Stimulated activated CD4-positive, alpha-beta T cell treated with anti-CD3 and anti-CD28 coated beads, Interleukin-12 subunit alpha, Interleukin-12 subunit beta, amount 100 ng/mL, for 48 hours (primary cell): Measurements from ENCODE around the gene TPRN.

ENCODE experiments used
- DNase-seq, 3 donors: peaks; one replicate each; pipeline ENCODE4 v3.0.0-alpha.2; 2020; ENCODE audit warnings: low read depth in 2 of 3, low spot score in 1 of 3

Gene TPRN

DNA sequence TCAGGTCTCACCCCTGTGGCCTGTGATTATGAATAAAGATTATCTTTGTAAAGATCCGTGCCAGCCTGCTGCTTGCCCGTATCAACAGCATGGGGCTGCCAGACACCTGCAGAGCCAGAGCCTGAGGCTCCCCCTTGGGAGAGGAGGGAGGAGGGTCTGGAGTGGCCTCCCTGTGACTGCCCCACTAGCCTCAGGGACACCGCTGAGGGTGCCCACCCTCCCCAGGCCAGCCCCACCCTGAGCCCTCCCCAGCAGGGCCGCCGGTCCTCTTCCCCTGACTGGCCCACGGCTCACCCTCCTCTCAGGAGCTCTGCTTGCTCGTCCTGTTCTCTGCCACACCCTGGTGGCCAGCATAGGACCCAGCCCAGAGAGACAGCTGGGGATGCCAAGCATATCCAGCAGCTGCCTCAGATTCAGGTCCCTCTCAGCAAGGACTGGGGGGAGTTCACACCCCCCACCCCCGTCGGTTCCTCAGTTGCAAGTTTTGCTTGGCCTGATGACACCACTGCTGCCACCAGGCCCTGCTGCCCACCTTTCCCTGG is 10.2 kb downstream of the TPRN start:
- no peak for DNase-seq

DNA sequence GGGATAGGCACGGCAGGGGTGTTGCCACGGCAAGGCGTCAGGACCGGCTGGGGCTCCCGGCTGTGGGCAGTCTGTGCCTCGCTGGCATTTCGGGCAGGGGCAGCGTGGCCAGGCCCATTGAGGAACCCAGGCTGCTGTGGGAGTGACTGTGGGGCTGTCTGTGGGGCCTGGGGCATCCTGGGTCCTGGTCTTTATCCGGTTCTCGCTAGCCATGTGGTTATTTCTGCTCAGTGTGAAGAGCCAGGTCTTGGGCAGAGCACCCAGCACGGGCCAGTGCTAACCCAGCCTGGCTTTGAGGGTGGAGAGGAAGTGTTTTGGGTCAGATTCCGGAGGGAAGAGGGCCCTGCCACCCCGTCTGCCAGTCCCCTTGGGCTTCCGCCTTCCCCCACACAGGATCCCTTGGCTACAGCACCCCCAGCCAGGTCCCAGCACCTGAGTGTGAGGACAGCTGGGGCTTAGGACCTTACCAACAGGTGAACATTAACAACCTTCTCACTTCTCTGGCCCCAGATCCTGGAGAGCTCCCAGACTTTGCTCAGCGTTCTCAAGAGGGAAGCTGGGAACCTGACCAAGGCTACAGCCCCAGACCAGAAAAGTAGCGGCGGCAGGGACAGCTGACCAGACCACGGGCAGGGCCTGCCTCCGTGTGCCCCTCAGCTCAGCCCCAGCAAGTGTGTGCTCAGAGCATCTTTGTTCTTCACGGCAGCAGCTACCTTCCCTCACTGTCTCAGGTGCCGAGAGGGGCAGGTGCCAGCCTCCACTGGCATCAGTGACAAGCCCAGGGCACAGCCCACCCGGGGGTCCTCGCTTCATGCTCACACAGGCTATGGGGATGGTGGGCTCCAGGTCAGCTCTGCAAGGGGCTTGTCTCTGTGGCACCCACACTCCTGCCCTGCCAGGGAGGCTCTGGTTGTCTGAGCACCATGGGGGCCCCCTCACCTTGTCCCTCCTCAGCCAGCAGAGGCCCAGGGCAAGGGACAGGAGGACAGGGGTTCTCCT is 10.9 kb downstream of the TPRN start:
- DNase-seq = no peak

DNA sequence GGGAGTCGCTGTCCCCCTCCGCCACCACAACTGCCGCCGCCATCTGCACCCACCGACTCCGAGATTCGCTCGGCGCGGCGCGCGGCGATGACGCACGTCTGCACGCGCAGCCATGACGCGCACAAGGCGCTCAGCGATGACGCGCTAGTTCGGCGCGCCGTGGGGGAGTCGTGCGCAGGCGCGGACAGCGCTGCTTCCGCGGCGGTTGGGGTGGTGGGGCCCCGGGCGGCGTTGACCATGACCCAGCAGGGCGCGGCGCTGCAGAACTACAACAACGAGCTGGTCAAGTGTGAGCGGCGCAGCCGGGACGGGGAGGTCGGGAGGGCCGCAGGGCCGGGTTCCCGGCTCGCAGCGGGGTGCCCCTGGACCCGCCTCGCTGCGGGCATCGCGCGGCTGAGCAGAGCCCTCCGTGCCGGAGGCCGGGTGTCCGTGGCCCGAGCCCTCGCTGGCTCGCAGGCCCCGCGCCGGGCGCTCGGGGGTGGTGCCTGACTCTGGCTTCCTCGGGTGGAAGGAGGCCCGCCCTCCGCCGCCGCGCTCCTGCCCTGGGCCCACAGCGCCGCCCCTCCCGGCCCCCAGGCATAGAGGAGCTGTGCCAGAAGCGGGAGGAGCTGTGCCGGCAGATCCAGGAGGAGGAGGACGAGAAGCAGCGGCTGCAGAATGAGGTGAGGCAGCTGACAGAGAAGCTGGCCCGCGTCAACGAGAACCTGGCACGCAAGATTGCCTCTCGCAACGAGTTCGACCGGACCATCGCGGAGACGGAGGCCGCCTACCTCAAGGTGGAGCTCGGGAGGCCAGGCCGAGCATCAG is 11.8 kb downstream of the TPRN start, which contains the start of the genes ANAPC2 and SSNA1:
ANAPC2 (minus strand) TSS at position 71 of the 807 bp plus-strand sequence; CDS start at position 43, 28 bp downstream.
SSNA1 (plus strand) TSS at position 187 of the 807 bp plus-strand sequence; CDS start at position 238, 51 bp downstream.
- peak; percentile 84 to 89 (median 89) for DNase-seq

DNA sequence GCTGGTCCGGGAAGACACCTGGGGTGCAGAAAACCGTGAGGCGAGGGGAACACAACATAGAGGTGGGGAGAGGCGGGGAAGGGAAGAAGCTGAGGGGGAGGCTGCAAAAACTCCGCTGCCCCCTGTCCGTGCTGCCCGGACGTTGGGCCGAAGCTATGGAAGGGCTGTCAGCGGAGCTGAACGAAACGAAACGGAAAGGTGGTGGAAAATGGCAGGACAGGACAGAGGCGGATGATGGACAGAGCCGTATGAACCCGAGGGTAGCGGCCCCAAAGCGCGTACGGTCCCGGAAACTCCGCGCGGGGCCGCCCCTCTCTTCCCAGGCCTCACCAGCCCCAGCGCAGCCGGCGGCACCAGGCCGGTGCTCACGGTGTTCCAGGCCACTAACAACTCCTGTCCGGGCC is 12.5 kb downstream of the TPRN start:
- no peak for DNase-seq

DNA sequence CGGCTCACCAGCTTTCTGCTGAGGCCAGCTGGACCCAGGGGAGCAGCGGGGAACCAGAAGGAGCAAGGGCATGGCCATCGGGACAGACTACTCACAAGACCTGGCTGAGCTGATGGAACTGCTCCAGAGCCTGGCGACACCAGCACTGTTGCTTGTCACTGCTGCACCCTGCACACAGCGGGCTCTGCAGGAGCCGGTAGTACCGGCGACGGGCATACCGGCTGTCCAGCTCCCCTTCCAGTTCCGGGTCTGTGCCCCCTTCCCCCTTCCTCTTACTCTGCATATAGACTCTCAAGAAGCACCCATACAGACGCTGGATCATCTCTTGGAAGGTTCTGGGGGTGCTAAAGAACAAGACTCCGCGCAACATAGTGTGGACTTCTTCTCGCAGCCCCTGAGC is 13.2 kb downstream of the TPRN start:
- no peak for DNase-seq

DNA sequence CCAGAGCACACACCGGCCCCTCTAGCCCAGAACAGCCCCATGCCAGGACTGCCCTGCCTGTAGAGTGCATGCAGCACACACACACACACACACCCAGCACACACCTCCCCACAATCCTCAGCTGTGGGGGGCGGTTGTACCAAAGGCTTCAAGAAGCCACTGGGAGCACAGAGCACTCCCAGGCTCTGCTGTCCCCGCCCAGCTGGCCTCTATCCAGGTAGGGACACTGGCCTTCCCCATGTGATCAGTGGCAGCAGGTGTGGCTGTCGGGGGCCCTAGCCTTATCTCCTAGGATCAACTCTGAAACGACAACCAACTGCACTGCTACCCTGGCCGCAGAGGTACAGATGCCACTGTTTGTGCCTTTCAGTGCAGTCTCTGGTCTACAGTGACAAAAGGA is 14.2 kb downstream of the TPRN start:
- no peak for DNase-seq

DNA sequence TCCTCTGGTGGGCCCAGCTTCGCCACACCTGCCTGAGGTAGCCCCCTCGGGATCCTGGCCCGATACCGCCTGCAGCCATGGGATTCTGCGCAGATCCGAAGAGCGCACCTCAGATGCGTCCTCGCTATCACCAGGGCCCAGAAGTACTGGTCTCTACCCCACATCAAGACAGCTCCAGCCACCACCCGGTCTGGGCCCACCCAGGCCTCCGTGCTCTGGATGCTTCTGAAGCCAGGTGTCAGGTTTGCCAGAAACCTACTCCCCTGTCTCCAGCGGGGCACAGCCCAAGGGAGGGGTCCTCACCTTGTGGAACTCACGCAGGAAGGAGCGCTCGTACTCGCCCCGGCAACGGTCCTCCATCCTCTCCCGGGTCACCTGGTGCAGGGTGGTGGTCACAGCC is 14.6 kb downstream of the TPRN start:
- DNase-seq = no peak

DNA sequence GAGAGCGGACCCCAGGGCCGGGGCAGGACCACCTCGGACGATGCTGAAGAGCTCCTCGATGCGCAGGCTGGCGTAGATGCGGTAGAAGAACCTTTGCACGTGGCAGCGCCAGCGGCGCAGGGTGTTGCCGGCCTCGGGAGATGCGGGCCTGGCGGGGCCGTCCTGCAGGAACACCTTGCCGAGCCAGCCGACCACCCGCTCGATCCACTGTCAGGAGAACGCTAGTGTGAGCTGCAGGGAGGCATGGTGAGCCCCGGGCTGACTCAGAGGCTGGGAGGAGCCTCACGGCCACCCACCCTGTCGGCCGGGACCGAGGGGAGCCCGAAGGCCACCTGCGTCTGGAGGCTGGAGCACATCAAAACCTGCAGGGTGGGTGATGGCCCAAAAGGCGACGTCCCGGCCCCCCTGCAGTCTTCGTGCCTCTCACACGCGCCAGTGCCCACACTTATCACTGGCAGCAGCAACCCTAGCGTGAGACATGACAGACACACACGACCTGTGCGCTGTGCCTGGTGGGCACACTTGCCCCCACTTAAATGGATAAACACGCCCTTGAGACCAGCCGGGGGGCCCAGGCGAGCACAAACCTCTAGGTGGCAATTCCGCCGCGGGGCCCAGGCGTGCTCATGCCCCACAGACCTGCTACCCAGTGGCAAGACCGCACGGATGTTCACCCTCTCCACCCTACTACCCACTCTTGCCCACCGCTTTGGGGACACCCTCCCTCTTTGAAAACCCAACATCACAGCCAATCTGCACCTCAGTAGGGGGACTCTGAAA is 15.5 kb downstream of the TPRN start:
- DNase-seq = no peak

DNA sequence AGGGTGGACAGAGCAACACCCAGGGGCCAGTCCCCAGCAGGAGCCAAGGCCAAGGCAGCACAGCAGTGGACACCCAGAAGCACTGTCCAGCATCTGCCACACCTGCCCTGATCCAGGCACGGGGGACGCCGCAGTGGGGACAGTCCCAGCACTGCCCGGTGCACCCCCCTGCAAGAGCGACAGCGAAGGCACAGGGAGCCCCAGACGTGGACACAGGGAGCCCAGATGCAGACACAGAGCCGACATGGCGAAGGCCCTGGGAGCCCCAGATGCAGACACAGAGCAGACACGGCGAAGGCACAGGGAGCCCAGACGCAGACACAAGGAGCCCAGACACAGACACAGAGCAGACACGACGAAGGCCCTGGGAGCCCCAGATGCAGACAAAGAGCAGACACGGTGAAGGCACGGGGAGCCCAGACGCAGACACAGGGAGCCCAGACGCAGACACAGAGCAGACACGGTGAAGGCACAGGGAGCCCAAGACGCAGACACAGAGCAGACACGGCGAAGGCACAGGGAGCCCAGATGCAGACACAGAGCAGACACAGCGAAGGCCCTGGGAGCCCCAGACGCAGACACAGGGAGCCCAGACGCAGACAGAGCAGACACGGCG is 16.5 kb downstream of the TPRN start:
- DNase-seq = no peak

DNA sequence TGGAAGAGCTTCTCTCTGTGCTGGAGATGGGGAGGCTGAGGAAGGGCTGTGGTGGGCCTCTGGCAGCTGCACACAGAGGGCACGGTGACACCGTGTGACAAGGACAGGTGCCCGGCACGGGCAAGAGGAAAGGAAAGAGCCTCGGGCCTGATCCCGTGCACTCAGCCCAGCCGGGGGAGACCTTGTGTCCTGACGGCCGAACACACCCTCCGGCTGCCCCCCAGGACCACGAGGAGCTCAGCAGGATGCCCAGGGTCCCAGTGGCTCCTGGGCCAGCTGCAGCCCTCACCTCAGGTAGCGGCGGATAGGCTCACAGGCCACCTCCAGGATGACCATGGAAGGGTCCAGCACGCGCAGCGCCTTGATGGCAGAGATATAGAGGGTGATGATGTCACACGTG is 17.7 kb downstream of the TPRN start:
- DNase-seq = no peak

DNA sequence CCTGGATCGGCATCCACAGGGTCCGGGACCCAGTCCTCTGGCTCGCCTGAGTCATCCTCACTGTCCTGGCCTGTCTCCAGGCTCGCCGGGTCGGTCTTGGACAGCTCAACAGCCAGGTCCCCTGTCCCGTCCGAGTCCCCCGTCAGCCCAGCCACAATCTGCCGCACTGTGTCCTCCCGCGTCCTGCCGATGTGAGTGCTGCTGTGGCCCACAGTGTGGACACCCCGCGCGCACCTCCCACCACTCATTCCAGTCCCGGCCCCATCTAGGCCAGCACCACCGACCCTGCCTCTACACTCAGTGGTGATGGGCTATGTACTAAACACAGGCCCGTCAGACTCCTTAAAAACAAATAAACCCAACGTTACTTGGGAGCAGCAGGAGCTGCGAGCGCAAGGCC is 18.9 kb downstream of the TPRN start:
- no peak for DNase-seq

DNA sequence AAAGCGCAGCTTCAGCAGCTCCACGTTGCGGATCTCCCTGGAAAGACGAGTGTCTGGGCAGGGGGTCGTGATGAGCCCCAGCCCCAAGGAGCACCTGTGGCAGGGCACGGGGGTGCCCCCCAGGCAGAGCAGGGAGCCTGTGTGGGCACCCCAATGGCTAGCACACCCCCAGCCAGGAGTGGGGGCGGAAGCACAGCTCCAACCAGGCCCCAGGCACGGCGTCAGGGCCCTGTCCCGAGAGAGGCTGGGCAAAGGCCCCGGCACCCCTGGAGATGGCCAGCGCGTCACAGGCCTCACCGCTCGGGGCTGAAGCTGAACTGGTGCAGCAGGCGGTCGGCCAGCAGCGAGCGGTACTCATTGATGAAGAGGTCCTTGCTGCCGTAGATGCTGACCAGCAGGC is 20.1 kb downstream of the TPRN start:
- no peak for DNase-seq

DNA sequence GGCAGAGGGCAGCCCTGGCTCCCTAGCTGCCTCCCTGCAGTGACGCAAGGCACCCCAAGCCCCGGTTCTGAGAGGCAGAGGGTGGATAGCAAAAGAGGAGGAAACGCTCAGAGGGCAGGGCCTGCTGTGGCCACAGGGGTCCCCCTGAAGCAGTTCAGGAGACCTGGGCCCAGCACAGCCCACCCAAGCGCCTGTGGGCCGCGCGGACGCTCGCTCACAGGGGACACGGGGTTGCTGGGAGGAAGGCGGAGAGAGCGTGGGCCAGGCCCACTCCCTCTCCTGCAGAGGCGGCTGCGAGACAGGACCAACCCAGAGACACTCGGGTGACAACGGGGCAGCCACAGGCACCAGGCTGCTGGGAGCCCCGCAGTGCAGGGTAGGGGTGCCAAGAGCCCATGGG is 20.8 kb downstream of the TPRN start:
- DNase-seq = no peak

DNA sequence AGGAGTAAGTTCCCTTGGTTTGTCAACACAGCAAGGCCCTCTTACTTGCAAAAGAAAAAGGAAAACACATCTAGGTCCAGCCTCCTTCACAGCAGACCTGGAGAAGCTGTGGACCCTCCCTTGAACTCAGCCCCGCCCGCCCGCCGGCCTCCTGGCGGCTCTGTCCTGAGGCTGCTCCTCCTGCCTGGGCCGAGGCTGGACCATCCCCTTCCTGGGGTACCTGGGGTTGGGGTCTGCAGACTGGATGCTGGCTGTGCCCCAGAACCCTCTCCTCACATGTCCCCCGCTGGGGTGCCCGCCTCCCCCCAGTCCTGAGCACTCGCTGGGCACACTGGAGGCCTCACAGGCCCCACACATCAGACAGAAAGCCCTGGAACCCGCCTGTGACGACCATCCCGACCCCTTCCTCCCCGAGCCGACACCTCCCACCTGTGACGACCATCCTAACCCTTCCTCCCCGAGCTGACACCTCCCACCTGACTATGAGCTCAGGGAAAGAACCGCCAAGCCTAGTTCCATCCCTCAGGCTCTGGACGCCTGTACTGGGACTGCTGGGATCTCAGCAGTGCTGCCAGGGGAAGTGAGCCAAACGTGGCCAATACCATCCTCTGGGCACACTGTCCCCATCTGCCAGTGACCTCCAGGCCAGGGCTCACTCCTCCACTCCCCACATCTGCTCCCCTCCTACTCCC is 21.5 kb downstream of the TPRN start:
- DNase-seq = no peak

DNA sequence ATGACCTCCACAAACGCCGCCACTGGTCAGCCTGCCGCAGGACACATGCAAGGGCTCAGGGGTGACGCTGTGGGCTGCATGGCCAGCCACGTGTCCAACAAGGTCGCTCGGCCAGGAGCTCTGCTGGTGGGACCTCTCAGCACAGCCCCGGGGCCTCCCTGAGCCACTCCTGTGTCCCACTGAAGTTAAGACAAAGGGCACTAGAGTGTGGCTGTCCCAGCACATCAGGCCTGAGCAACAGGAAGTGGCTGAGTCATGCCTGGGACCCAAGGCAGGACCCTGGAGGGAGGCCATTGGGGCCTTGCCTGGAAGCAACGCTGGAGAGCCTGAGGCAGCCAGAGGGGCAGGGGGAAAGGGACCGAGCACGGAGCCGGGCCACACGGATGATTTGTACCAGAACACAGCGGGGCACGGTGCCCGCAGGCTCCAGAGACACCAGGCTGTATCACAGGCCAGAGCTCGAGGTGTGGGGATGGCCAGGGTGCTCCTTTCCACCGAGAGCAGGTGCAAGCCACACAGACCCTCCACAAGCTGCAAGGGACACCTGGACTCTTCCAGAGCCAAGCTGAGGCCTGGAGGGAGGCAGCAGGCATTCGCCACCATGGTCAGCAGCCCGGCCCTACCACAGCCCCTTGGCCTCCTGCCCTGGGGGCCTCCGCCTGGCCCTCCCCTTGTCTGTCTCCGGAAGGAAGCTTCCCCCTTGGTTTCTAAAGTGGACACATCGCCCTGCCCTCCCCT is 22.2 kb downstream of the TPRN start:
- no peak for DNase-seq

DNA sequence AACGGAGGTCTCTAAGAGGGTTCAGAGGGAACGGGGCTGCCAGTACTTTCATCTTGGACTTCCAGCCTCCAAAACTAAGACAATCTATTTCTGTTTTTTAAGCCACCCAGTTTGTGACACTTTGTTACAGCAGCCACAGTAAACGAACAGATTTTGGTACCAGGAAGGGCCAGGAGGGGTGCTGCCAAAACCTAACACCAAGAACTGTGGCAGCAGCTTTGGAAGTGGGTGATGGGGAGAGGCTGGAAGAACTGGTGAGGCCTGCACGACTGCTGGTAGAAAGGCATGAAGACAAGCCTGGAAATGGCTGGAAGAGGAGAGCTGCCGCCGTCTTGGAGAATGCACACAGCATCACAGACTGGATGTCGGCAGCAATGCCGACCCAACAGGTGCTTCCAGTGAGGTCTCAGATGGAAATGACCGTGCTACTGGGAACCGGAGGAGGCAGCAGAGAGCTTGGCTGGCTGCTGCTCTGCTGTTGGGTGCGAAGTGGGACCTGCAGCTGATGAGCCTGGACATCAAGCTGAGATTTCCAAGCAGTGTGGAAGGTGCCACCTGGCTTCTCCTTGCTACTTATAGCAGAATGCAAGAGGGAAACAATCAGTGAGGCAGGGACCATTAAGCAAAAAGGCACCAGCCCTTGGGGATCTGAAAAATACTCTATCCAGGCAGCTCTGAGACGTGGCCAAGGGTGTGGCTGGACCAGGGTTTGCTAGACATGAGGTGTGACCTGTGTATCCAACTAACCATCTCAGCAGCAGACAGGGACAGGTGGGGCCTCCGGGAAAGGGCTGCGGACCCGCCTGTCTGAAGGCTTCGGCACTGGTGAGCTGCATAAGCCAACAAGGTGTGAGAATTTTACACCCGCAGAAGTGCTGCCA is 24.0 kb downstream of the TPRN start:
- no peak for DNase-seq

DNA sequence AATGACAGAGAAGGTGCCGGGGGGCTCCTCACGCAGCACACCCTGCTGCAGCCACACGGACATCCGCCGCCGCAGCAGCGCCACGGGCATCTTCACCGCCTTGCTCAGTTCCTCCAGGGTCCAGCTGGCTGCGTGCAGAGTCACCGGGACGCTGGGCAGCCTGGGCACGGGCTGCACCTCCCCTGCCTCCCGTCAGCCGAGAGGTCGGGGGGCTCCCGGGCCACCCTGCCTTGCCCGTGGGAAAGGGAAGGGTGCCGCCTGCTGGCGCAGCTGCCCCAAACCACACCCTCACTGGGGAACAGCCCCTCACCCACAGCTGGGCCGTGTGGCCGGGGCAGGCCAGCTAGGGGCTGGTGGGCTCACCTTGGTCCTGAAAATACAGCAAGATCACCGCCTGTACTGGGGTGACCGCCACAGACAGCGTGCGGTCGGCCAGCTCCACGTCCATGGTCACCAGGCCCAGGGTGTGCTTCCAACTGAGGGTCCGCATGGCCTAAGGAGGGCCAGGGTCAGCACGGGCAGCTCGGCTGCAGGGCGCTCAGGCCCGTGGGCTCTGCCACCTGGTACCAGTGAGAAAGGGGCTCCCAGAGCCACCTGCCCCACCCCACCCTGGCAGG is 25.1 kb downstream of the TPRN start:
- DNase-seq = no peak
